ENCODE results near the gene ARRDC5.

ARRDC5 gene

DNA sequence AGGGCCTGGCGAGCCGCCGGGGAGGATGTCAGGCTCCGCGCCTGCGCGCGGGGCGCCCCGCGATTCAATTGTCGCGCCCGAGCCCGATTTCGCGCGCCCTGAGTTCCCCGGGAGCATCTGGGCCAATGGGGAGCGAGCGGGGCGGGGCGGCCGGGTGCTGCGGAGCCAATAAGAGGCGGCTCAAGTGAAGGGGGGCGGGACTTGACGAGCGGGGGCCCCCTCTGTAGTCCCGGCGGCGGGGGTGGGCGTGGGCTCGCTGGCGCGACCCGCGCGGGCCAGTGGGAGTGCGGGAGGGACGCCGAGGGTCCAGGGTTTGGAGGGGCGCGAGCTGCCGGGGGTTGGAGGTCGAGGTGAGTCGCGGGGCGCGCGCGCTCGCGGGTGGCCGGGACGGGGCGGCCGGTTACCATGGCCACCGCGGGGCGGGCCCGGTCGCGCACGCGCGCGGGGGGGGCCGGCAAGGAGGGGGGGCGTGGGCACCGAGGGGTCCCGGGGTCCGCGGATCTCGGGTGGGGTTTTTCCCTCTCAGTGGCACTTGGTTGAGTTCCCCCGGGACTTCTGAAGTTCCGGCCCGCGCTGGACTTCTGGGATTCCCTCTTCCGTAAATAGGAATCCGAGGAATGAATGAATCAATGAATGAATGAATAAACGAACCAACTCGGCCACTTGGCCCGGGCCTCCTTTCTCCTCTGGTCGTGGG lies 7.3 kb upstream of the ARRDC5 start (continued):
- TF ChIP-seq, protein P1, sequence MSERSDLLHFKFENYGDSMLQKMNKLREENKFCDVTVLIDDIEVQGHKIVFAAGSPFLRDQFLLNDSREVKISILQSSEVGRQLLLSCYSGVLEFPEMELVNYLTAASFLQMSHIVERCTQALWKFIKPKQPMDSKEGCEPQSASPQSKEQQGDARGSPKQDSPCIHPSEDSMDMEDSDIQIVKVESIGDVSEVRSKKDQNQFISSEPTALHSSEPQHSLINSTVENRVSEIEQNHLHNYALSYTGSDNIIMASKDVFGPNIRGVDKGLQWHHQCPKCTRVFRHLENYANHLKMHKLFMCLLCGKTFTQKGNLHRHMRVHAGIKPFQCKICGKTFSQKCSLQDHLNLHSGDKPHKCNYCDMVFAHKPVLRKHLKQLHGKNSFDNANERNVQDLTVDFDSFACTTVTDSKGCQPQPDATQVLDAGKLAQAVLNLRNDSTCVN (tag by site-specific recombination; optimal IDR thresholded peaks at IDR 0.05) = peak; percentile 84
- TF ChIP-seq KLF16 (tag by site-specific recombination; IDR thresholded peaks at IDR 0.05) = no peak
- TF ChIP-seq ZNF48 (tag by site-specific recombination; IDR thresholded peaks at IDR 0.05) = no peak
- TF ChIP-seq, protein P2, sequence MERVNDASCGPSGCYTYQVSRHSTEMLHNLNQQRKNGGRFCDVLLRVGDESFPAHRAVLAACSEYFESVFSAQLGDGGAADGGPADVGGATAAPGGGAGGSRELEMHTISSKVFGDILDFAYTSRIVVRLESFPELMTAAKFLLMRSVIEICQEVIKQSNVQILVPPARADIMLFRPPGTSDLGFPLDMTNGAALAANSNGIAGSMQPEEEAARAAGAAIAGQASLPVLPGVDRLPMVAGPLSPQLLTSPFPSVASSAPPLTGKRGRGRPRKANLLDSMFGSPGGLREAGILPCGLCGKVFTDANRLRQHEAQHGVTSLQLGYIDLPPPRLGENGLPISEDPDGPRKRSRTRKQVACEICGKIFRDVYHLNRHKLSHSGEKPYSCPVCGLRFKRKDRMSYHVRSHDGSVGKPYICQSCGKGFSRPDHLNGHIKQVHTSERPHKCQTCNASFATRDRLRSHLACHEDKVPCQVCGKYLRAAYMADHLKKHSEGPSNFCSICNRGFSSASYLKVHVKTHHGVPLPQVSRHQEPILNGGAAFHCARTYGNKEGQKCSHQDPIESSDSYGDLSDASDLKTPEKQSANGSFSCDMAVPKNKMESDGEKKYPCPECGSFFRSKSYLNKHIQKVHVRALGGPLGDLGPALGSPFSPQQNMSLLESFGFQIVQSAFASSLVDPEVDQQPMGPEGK (tag by site-specific recombination; IDR thresholded peaks at IDR 0.05) = peak; percentile 92
- TF ChIP-seq, protein P3, sequence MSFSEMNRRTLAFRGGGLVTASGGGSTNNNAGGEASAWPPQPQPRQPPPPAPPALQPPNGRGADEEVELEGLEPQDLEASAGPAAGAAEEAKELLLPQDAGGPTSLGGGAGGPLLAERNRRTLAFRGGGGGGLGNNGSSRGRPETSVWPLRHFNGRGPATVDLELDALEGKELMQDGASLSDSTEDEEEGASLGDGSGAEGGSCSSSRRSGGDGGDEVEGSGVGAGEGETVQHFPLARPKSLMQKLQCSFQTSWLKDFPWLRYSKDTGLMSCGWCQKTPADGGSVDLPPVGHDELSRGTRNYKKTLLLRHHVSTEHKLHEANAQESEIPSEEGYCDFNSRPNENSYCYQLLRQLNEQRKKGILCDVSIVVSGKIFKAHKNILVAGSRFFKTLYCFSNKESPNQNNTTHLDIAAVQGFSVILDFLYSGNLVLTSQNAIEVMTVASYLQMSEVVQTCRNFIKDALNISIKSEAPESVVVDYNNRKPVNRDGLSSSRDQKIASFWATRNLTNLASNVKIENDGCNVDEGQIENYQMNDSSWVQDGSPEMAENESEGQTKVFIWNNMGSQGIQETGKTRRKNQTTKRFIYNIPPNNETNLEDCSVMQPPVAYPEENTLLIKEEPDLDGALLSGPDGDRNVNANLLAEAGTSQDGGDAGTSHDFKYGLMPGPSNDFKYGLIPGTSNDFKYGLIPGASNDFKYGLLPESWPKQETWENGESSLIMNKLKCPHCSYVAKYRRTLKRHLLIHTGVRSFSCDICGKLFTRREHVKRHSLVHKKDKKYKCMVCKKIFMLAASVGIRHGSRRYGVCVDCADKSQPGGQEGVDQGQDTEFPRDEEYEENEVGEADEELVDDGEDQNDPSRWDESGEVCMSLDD (tag by site-specific recombination; IDR thresholded peaks at IDR 0.05) = 0 out of 2 replicates have a peak, but pooled peaks have one; percentile 33
- TF ChIP-seq, protein P4, sequence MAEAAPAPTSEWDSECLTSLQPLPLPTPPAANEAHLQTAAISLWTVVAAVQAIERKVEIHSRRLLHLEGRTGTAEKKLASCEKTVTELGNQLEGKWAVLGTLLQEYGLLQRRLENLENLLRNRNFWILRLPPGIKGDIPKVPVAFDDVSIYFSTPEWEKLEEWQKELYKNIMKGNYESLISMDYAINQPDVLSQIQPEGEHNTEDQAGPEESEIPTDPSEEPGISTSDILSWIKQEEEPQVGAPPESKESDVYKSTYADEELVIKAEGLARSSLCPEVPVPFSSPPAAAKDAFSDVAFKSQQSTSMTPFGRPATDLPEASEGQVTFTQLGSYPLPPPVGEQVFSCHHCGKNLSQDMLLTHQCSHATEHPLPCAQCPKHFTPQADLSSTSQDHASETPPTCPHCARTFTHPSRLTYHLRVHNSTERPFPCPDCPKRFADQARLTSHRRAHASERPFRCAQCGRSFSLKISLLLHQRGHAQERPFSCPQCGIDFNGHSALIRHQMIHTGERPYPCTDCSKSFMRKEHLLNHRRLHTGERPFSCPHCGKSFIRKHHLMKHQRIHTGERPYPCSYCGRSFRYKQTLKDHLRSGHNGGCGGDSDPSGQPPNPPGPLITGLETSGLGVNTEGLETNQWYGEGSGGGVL (tag by site-specific recombination; IDR thresholded peaks at IDR 0.05) = no peak
- TF ChIP-seq ZNF658 (tag by site-specific recombination; IDR thresholded peaks at IDR 0.05) = no peak
- TF ChIP-seq ZNF549 (tag by site-specific recombination; IDR thresholded peaks at IDR 0.05) = no peak
- TF ChIP-seq BCL11A (tag by site-specific recombination; IDR thresholded peaks at IDR 0.05; ENCODE audit: low read depth) = no peak
- no peak for TF ChIP-seq ZNF571 (tag by site-specific recombination; IDR thresholded peaks at IDR 0.05)
- TF ChIP-seq ZNF629 (tag by site-specific recombination; IDR thresholded peaks at IDR 0.05) = no peak
- TF ChIP-seq, protein P5, sequence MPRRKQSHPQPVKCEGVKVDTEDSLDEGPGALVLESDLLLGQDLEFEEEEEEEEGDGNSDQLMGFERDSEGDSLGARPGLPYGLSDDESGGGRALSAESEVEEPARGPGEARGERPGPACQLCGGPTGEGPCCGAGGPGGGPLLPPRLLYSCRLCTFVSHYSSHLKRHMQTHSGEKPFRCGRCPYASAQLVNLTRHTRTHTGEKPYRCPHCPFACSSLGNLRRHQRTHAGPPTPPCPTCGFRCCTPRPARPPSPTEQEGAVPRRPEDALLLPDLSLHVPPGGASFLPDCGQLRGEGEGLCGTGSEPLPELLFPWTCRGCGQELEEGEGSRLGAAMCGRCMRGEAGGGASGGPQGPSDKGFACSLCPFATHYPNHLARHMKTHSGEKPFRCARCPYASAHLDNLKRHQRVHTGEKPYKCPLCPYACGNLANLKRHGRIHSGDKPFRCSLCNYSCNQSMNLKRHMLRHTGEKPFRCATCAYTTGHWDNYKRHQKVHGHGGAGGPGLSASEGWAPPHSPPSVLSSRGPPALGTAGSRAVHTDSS (tag by site-specific recombination; IDR thresholded peaks at IDR 0.05) = no peak
- peak; percentile 92 for TF ChIP-seq SP2 (tag by site-specific recombination; IDR thresholded peaks at IDR 0.05)
- peak; percentile 74 for TF ChIP-seq EGR2 (tag by site-specific recombination; IDR thresholded peaks at IDR 0.05; ENCODE audit: low read depth)
- no peak for TF ChIP-seq ZBTB1 (tag by site-specific recombination; IDR thresholded peaks at IDR 0.05)
- TF ChIP-seq, protein P6, sequence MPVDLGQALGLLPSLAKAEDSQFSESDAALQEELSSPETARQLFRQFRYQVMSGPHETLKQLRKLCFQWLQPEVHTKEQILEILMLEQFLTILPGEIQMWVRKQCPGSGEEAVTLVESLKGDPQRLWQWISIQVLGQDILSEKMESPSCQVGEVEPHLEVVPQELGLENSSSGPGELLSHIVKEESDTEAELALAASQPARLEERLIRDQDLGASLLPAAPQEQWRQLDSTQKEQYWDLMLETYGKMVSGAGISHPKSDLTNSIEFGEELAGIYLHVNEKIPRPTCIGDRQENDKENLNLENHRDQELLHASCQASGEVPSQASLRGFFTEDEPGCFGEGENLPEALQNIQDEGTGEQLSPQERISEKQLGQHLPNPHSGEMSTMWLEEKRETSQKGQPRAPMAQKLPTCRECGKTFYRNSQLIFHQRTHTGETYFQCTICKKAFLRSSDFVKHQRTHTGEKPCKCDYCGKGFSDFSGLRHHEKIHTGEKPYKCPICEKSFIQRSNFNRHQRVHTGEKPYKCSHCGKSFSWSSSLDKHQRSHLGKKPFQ (tag by site-specific recombination; IDR thresholded peaks at IDR 0.05) = no peak
- TF ChIP-seq TRIM28 (IDR thresholded peaks at IDR 0.05; ENCODE audit: borderline replicate concordance, low read length) = no peak
- TF ChIP-seq ZNF521 (tag by site-specific recombination; IDR thresholded peaks at IDR 0.05) = no peak
- no peak for TF ChIP-seq HOXA7 (CRISPR knock-in tag; IDR thresholded peaks at IDR 0.05; ENCODE audit: borderline replicate concordance)
- no peak for TF ChIP-seq ZSCAN23 (tag by site-specific recombination; IDR thresholded peaks at IDR 0.05)
- TF ChIP-seq, protein P7, sequence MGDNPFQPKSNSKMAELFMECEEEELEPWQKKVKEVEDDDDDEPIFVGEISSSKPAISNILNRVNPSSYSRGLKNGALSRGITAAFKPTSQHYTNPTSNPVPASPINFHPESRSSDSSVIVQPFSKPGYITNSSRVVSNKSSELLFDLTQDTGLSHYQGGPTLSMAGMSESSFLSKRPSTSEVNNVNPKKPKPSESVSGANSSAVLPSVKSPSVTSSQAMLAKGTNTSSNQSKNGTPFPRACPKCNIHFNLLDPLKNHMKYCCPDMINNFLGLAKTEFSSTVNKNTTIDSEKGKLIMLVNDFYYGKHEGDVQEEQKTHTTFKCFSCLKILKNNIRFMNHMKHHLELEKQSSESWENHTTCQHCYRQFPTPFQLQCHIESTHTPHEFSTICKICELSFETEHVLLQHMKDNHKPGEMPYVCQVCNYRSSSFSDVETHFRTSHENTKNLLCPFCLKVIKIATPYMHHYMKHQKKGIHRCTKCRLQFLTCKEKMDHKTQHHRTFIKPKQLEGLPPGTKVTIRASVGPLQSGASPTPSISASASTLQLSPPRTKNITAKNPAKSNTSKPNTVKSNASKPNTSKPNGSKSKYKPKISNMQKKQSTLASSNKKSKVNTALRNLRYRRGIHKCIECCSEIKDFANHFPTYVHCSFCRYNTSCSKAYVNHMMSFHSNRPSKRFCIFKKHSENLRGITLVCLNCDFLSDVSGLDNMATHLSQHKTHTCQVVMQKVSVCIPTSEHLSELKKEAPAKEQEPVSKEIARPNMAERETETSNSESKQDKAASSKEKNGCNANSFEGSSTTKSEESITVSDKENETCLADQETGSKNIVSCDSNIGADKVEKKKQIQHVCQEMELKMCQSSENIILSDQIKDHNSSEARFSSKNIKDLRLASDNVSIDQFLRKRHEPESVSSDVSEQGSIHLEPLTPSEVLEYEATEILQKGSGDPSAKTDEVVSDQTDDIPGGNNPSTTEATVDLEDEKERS (tag by site-specific recombination; IDR thresholded peaks at IDR 0.05) = no peak
- no peak for TF ChIP-seq ZNF37A (tag by site-specific recombination; IDR thresholded peaks at IDR 0.05)
- TF ChIP-seq ZNF311 (tag by site-specific recombination; IDR thresholded peaks at IDR 0.05; ENCODE audit: borderline replicate concordance) = no peak

Data from HEK293 (cell line).